Testis (tissue), 2 donors: ENCODE data around the gene PODNL1.

ENCODE experiments used
- POLR2A ChIP-seq: fragments of 450-650 bp; IDR thresholded peaks from one replicate; pipeline ENCODE4 v1.6.1; 2017; ENCODE audit warnings: antibody characterized with exemption, mild to moderate bottlenecking, moderate library complexity
- TF ChIP-seq, protein P1 (sequence below), 3 experiments: fragments of 450-650 bp in 2 of 3; fragments of 200-600 bp in 1 of 3; sonication (generic) in 1 of 3; IDR thresholded peaks; one replicate each; pipeline ENCODE4 v1.5.1; 2016 to 2019; ENCODE audit warnings: antibody characterized with exemption in 3 of 3, mild to moderate bottlenecking in 2 of 3, moderate library complexity in 1 of 3

DNA sequence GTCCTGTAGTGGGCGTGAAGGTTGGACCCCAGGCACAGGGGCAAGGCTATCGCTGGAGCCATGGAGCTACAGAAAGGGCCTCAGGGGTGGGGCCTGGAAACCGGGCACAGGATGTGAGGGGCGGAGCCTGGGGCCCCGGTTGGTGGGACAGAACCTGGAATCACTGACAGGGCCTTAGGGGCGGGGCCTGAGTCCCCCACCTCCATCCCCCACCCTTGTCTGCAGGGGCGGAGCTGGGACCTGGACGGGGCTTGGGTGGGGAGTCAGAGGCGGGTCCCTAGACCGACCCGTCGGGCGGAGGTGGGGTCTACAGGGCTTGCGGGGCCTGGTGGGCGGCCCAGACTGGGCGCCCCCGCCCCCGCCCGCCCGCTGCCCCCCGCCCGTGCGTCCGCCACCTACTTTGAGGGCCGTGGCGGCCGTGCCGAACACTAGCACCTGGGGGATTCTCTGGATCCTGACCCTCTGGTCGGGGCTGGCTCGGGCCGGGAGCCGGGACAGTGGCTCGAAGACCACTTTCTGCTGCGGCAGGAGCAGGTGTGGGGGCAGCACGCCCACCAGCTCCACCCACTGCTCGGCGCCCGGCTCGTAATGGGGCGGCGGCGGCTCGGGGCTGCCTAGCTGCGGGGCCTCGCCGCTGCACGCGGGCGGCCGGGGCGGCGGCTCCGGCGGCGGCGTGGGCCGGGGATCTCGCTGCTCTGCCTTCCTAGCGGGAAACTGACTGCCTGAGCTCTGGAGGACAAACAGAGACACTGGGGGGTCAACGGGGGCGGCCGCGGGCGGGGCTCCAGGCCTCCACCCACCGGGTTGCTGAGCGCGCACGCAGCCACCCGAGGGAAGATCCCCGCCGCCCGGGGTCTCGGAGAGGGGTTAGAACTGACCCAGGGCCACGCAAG, 40.4 kb upstream of the PODNL1 start:
- TF ChIP-seq, protein P1, sequence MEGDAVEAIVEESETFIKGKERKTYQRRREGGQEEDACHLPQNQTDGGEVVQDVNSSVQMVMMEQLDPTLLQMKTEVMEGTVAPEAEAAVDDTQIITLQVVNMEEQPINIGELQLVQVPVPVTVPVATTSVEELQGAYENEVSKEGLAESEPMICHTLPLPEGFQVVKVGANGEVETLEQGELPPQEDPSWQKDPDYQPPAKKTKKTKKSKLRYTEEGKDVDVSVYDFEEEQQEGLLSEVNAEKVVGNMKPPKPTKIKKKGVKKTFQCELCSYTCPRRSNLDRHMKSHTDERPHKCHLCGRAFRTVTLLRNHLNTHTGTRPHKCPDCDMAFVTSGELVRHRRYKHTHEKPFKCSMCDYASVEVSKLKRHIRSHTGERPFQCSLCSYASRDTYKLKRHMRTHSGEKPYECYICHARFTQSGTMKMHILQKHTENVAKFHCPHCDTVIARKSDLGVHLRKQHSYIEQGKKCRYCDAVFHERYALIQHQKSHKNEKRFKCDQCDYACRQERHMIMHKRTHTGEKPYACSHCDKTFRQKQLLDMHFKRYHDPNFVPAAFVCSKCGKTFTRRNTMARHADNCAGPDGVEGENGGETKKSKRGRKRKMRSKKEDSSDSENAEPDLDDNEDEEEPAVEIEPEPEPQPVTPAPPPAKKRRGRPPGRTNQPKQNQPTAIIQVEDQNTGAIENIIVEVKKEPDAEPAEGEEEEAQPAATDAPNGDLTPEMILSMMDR (IDR thresholded peaks at IDR 0.05): no peak
- no peak for TF ChIP-seq POLR2A
